Measurements from ENCODE around the gene SLX9. TPM values are rescaled to one million over a fixed set of nuclear protein-coding genes. Genes with fewer than 3 reads are reported as not detected.

Gene SLX9
- total and polyA plus RNA-seq, 5 donors from 2014 or later = 7.6 to 21.8 (median 10.1) TPM

GRCh38 chr21:44996501-44996921, 56.7 kb downstream of the SLX9 start:
- no peak overlapping the region for H3K4me3 ChIP-seq (ENCODE audit: low read depth, low read length)
- Mint-ChIP-seq H3K4me1 (no peaks in the 10 kb centered on the region), H3K36me3 (no peaks in the 10 kb centered on the region), H3K27me3 (no peaks in the 10 kb centered on the region), H3K27ac (no peak overlapping the region), H3K4me3 (no peak overlapping the region), H3K9me3 (no peaks in the 10 kb centered on the region)
- H3K27me3 ChIP-seq (ENCODE audit: control insufficient read depth, insufficient read depth, low read length) = no peaks in the 10 kb centered on the region
- no peaks in the 10 kb centered on the region for H3K4me1 ChIP-seq (ENCODE audit: control insufficient read depth, insufficient read depth, low read length, poor library complexity, severe bottlenecking)
- ATAC-seq (ENCODE audit: low read depth in 2 of 2) (no peak), DNase-seq (no peak)
- no peaks in the 10 kb centered on the region for H3K9me3 ChIP-seq (ENCODE audit: control insufficient read depth in 2 of 2, low read length in 2 of 2)
- no peaks in the 10 kb centered on the region for H3K36me3 ChIP-seq (ENCODE audit: control insufficient read depth, insufficient read depth, low read length)
- H3K27ac ChIP-seq (ENCODE audit: insufficient read depth, low read length, poor library complexity, severe bottlenecking) = no peak overlapping the region

GRCh38 chr21:44996983-44997936, 57.4 kb downstream of the SLX9 start:
- Histone ChIP-seq H3K27ac (ENCODE audit: insufficient read depth, low read length, poor library complexity, severe bottlenecking) (no peak overlapping the region), H3K9me3 (ENCODE audit: control insufficient read depth in 2 of 2, low read length in 2 of 2) (no peaks in the 10 kb centered on the region), H3K36me3 (ENCODE audit: control insufficient read depth, insufficient read depth, low read length) (no peaks in the 10 kb centered on the region), H3K4me1 (ENCODE audit: control insufficient read depth, insufficient read depth, low read length, poor library complexity, severe bottlenecking) (no peaks in the 10 kb centered on the region), H3K27me3 (ENCODE audit: control insufficient read depth, insufficient read depth, low read length) (no peaks in the 10 kb centered on the region), H3K4me3 (ENCODE audit: low read depth, low read length) (no peak overlapping the region)
- Mint-ChIP-seq H3K27me3 (no peaks in the 10 kb centered on the region), H3K4me1 (no peaks in the 10 kb centered on the region), H3K4me3 (no peak overlapping the region), H3K9me3 (no peaks in the 10 kb centered on the region), H3K36me3 (no peaks in the 10 kb centered on the region), H3K27ac (no peak overlapping the region)
- no peak for DNase-seq
- ATAC-seq (ENCODE audit: low read depth in 2 of 2) = no peak

GRCh38 chr21:44998086-44998620, 58.3 kb downstream of the SLX9 start:
- no peaks in the 10 kb centered on the region for H3K27me3 ChIP-seq (ENCODE audit: control insufficient read depth, insufficient read depth, low read length)
- H3K27ac Mint-ChIP-seq = no peak overlapping the region
- no peaks in the 10 kb centered on the region for H3K9me3 ChIP-seq (ENCODE audit: control insufficient read depth in 2 of 2, low read length in 2 of 2)
- no peak overlapping the region for H3K4me3 Mint-ChIP-seq
- no peaks in the 10 kb centered on the region for H3K36me3 Mint-ChIP-seq
- no peaks in the 10 kb centered on the region for H3K4me1 Mint-ChIP-seq
- no peaks in the 10 kb centered on the region for H3K4me1 ChIP-seq (ENCODE audit: control insufficient read depth, insufficient read depth, low read length, poor library complexity, severe bottlenecking)
- H3K36me3 ChIP-seq (ENCODE audit: control insufficient read depth, insufficient read depth, low read length) = no peaks in the 10 kb centered on the region
- DNase-seq (no peak), ATAC-seq (ENCODE audit: low read depth in 2 of 2) (no peak)
- no peak overlapping the region for H3K4me3 ChIP-seq (ENCODE audit: low read depth, low read length)
- no peaks in the 10 kb centered on the region for H3K27me3 Mint-ChIP-seq
- no peak overlapping the region for H3K27ac ChIP-seq (ENCODE audit: insufficient read depth, low read length, poor library complexity, severe bottlenecking)
- no peaks in the 10 kb centered on the region for H3K9me3 Mint-ChIP-seq

- H3K27ac Mint-ChIP-seq = no peak overlapping the region
- no peaks in the 10 kb centered on the region for H3K9me3 Mint-ChIP-seq
- H3K4me3 Mint-ChIP-seq = no peak overlapping the region
- H3K4me3 ChIP-seq (ENCODE audit: low read depth, low read length) = no peak overlapping the region
- no peaks in the 10 kb centered on the region for H3K9me3 ChIP-seq (ENCODE audit: control insufficient read depth in 2 of 2, low read length in 2 of 2)
- no peaks in the 10 kb centered on the region for H3K4me1 Mint-ChIP-seq
- no peaks in the 10 kb centered on the region for H3K36me3 ChIP-seq (ENCODE audit: control insufficient read depth, insufficient read depth, low read length)
- ATAC-seq (ENCODE audit: low read depth in 2 of 2) = no peak
- no peak for DNase-seq
- H3K36me3 Mint-ChIP-seq = no peaks in the 10 kb centered on the region
- no peak overlapping the region for H3K27ac ChIP-seq (ENCODE audit: insufficient read depth, low read length, poor library complexity, severe bottlenecking)
- no peaks in the 10 kb centered on the region for H3K27me3 ChIP-seq (ENCODE audit: control insufficient read depth, insufficient read depth, low read length)
- H3K4me1 ChIP-seq (ENCODE audit: control insufficient read depth, insufficient read depth, low read length, poor library complexity, severe bottlenecking) = no peaks in the 10 kb centered on the region
- H3K27me3 Mint-ChIP-seq = no peaks in the 10 kb centered on the region
Observed at GRCh38 chr21:44998621-44999427, 59.0 kb downstream of the SLX9 start.

GRCh38 chr21:44999428-44999971, 59.7 kb downstream of the SLX9 start:
- DNase-seq = no peak
- H3K9me3 Mint-ChIP-seq = no peaks in the 10 kb centered on the region

GRCh38 chr21:44999972-45000636, 60.3 kb downstream of the SLX9 start:
- H3K9me3 Mint-ChIP-seq = no peaks in the 10 kb centered on the region
- Histone ChIP-seq H3K36me3 (ENCODE audit: control insufficient read depth, insufficient read depth, low read length) (no peaks in the 10 kb centered on the region), H3K27me3 (ENCODE audit: control insufficient read depth, insufficient read depth, low read length) (no peaks in the 10 kb centered on the region), H3K4me1 (ENCODE audit: control insufficient read depth, insufficient read depth, low read length, poor library complexity, severe bottlenecking) (no peaks in the 10 kb centered on the region), H3K4me3 (ENCODE audit: low read depth, low read length) (no peak overlapping the region), H3K27ac (ENCODE audit: insufficient read depth, low read length, poor library complexity, severe bottlenecking) (no peak overlapping the region), H3K9me3 (ENCODE audit: control insufficient read depth in 2 of 2, low read length in 2 of 2) (no peaks in the 10 kb centered on the region)
- H3K36me3 Mint-ChIP-seq = no peaks in the 10 kb centered on the region
- no peaks in the 10 kb centered on the region for H3K4me1 Mint-ChIP-seq
- no peaks in the 10 kb centered on the region for H3K27me3 Mint-ChIP-seq
- no peak overlapping the region for H3K4me3 Mint-ChIP-seq
- H3K27ac Mint-ChIP-seq = no peak overlapping the region
- DNase-seq (no peak), ATAC-seq (ENCODE audit: low read depth in 2 of 2) (no peak)

More at GRCh38 chr21:44999428-44999971, 59.7 kb downstream of the SLX9 start:
- Histone ChIP-seq H3K36me3 (ENCODE audit: control insufficient read depth, insufficient read depth, low read length) (no peaks in the 10 kb centered on the region), H3K27ac (ENCODE audit: insufficient read depth, low read length, poor library complexity, severe bottlenecking) (no peak overlapping the region), H3K9me3 (ENCODE audit: control insufficient read depth in 2 of 2, low read length in 2 of 2) (no peaks in the 10 kb centered on the region), H3K27me3 (ENCODE audit: control insufficient read depth, insufficient read depth, low read length) (no peaks in the 10 kb centered on the region), H3K4me3 (ENCODE audit: low read depth, low read length) (no peak overlapping the region), H3K4me1 (ENCODE audit: control insufficient read depth, insufficient read depth, low read length, poor library complexity, severe bottlenecking) (no peaks in the 10 kb centered on the region)
- no peak for ATAC-seq (ENCODE audit: low read depth in 2 of 2)
- Mint-ChIP-seq H3K4me1 (no peaks in the 10 kb centered on the region), H3K36me3 (no peaks in the 10 kb centered on the region), H3K4me3 (no peak overlapping the region), H3K27me3 (no peaks in the 10 kb centered on the region), H3K27ac (no peak overlapping the region)

GRCh38 chr21:45000637-45001133, 60.9 kb downstream of the SLX9 start:
- no peak for DNase-seq
- Histone ChIP-seq H3K4me1 (ENCODE audit: control insufficient read depth, insufficient read depth, low read length, poor library complexity, severe bottlenecking) (no peaks in the 10 kb centered on the region), H3K9me3 (ENCODE audit: control insufficient read depth in 2 of 2, low read length in 2 of 2) (no peaks in the 10 kb centered on the region), H3K4me3 (ENCODE audit: low read depth, low read length) (no peak overlapping the region), H3K27ac (ENCODE audit: insufficient read depth, low read length, poor library complexity, severe bottlenecking) (no peak overlapping the region), H3K36me3 (ENCODE audit: control insufficient read depth, insufficient read depth, low read length) (no peaks in the 10 kb centered on the region), H3K27me3 (ENCODE audit: control insufficient read depth, insufficient read depth, low read length) (no peaks in the 10 kb centered on the region)
- H3K36me3 Mint-ChIP-seq = no peaks in the 10 kb centered on the region
- no peaks in the 10 kb centered on the region for H3K4me1 Mint-ChIP-seq
- H3K9me3 Mint-ChIP-seq = peaks cover 0 to 1% (median under 1%) of the 10 kb centered on the region in 7 donors
- no peak overlapping the region for H3K4me3 Mint-ChIP-seq
- H3K27ac Mint-ChIP-seq = no peak overlapping the region
- H3K27me3 Mint-ChIP-seq = peaks cover 2% of the 10 kb centered on the region
- no peak for ATAC-seq (ENCODE audit: low read depth in 2 of 2)
